Smooth muscle cell (in vitro differentiated cells): ENCODE measurements around the gene DAPK1. TPM values are rescaled to one million over a fixed set of nuclear protein-coding genes. Genes with fewer than 3 reads are reported as not detected.

ENCODE experiments used
- DNase-seq: peaks from one replicate; lab custom pipeline; 2025; ENCODE audit not compliant: unreplicated experiment; lab: John Stamatoyannopoulos, UW
- H2AFZ ChIP-seq: fragments of 200-600 bp; sonication (generic); 2 replicates; pipeline ENCODE4 v1.6.0; 2016; ENCODE audit warnings: antibody characterized with exemption, low read depth, mild to moderate bottlenecking
- H3F3A ChIP-seq: fragments of 200-600 bp; sonication (generic); 2 replicates; pipeline ENCODE4 v1.6.0; 2017; ENCODE audit warnings: antibody characterized with exemption, low read depth
- H3K27ac ChIP-seq: fragments of 200-600 bp; sonication (generic); 2 replicates; pipeline ENCODE4 v1.5.1; 2016; ENCODE audit warnings: low read depth, mild to moderate bottlenecking
- H3K27me3 ChIP-seq: fragments of 200-600 bp; sonication (generic); 2 replicates; pipeline ENCODE4 v1.6.1; 2016; ENCODE audit warnings: low read depth, mild to moderate bottlenecking
- H3K36me3 ChIP-seq: fragments of 200-600 bp; sonication (generic); 2 replicates; pipeline ENCODE4 v1.5.1; 2016; ENCODE audit warnings: low read depth
- H3K4me1 ChIP-seq: fragments of 200-600 bp; sonication (generic); 2 replicates; pipeline ENCODE4 v1.5.1; 2016; ENCODE audit warnings: low read depth
- H3K4me2 ChIP-seq: fragments of 200-600 bp; sonication (generic); 2 replicates; pipeline ENCODE4 v1.6.0; 2016; ENCODE audit warnings: mild to moderate bottlenecking
- H3K4me3 ChIP-seq: fragments of 200-600 bp; sonication (generic); 2 replicates; pipeline ENCODE4 v1.5.1; 2016; ENCODE audit warnings: mild to moderate bottlenecking
- H3K79me2 ChIP-seq: fragments of 200-600 bp; sonication (generic); 2 replicates; pipeline ENCODE4 v1.6.0; 2016; ENCODE audit warnings: low read depth, mild to moderate bottlenecking
- H3K9ac ChIP-seq: fragments of 200-600 bp; sonication (generic); 2 replicates; pipeline ENCODE4 v1.6.0; 2016; ENCODE audit warnings: low read depth
- H3K9me3 ChIP-seq: fragments of 200-600 bp; sonication (generic); replicated peaks from 2 replicates; pipeline ENCODE4 v1.5.1; 2016; ENCODE audit warnings: low read depth
- H4K20me1 ChIP-seq: fragments of 200-600 bp; sonication (generic); 2 replicates; pipeline ENCODE4 v1.6.0; 2016; ENCODE audit warnings: low read depth
- CTCF ChIP-seq: fragments of 200-600 bp; sonication (generic); IDR thresholded peaks from 2 replicates; pipeline ENCODE4 v1.5.1; 2017; ENCODE audit warnings: borderline replicate concordance, mild to moderate bottlenecking, antibody characterized with exemption; ENCODE audit not compliant: insufficient read depth, poor library complexity, severe bottlenecking
- WGBS: methylation state at CpG from one replicate; pipeline ENCODE4 v1.1.7; 2016; ENCODE audit warnings: low lambda C conversion rate; 5-methylcytosine and 5-hydroxymethylcytosine counted together
- polyA plus RNA-seq: library from polyadenylated mRNA; unstranded; fragments of >200 nt; fragmentation: Nextera tagmentation; extraction: Ambion mirVana; gene quantifications from 2 replicates; pipeline ENCODE4 v1.2.1, GENCODE V29; 2016
- total RNA-seq: library from RNA; depleted of rRNA; stranded (reverse); fragments of >200 nt; gene quantifications from 2 replicates; pipeline ENCODE4 v1.2.3, GENCODE V29; 2014

The DAPK1 gene
- total and polyA plus RNA-seq, 2 experiments from 2014 or later = 12.6 to 20.3 TPM

- no peaks in the 10 kb centered on the region for H3K79me2 ChIP-seq
- H3K4me2 ChIP-seq = no peak overlapping the region
- H3K27me3 ChIP-seq = no peaks in the 10 kb centered on the region
- no peaks in the 10 kb centered on the region for H3K4me1 ChIP-seq
- no peaks in the 10 kb centered on the region for H3F3A ChIP-seq
- H3K36me3 ChIP-seq = no peaks in the 10 kb centered on the region
- DNase-seq = no peak
- H3K4me3 ChIP-seq = no peak overlapping the region
- no peaks in the 10 kb centered on the region for H3K9me3 ChIP-seq
- 61% methylated on average over 3 of the region's 3 CpGs for WGBS
- H3K27ac ChIP-seq = no peak overlapping the region
- no peak for TF ChIP-seq CTCF
- no peak overlapping the region for H2AFZ ChIP-seq
- H3K9ac ChIP-seq = no peak overlapping the region
- H4K20me1 ChIP-seq = no peaks in the 10 kb centered on the region
Measured at GRCh38 chr9:87469793-87470465, 27.7 kb upstream of the DAPK1 start.

- no peaks in the 10 kb centered on the region for H3K36me3 ChIP-seq
- no peak overlapping the region for H3K4me2 ChIP-seq
- H3K4me1 ChIP-seq = no peaks in the 10 kb centered on the region
- TF ChIP-seq CTCF = no peak
- no peaks in the 10 kb centered on the region for H3K9me3 ChIP-seq
- no peaks in the 10 kb centered on the region for H4K20me1 ChIP-seq
- H2AFZ ChIP-seq = no peak overlapping the region
- no peak for DNase-seq
- H3F3A ChIP-seq = no peaks in the 10 kb centered on the region
- H3K9ac ChIP-seq = no peak overlapping the region
- no peaks in the 10 kb centered on the region for H3K79me2 ChIP-seq
- 90% methylated on average over 2 of the region's 2 CpGs for WGBS
- H3K4me3 ChIP-seq = no peak overlapping the region
- no peak overlapping the region for H3K27ac ChIP-seq
- no peaks in the 10 kb centered on the region for H3K27me3 ChIP-seq
Measured at GRCh38 chr9:87471746-87472145, 25.9 kb upstream of the DAPK1 start.

GRCh38 chr9:87475463-87475862 is 22.2 kb upstream of the DAPK1 start:
- no peak overlapping the region for H3K9ac ChIP-seq
- H3K27ac ChIP-seq = no peak overlapping the region
- H4K20me1 ChIP-seq = no peaks in the 10 kb centered on the region
- H3K27me3 ChIP-seq = no peaks in the 10 kb centered on the region
- no peaks in the 10 kb centered on the region for H3K79me2 ChIP-seq
- no peaks in the 10 kb centered on the region for H3K4me1 ChIP-seq
- no peak for TF ChIP-seq CTCF
- no peak overlapping the region for H3K4me2 ChIP-seq
- no peaks in the 10 kb centered on the region for H3F3A ChIP-seq
- H2AFZ ChIP-seq = no peak overlapping the region
- H3K4me3 ChIP-seq = no peak overlapping the region
- no peaks in the 10 kb centered on the region for H3K36me3 ChIP-seq
- WGBS = 45% methylated on average over 2 of the region's 2 CpGs
- H3K9me3 ChIP-seq = no peaks in the 10 kb centered on the region
- DNase-seq = no peak

GRCh38 chr9:87478226-87478992 is 19.3 kb upstream of the DAPK1 start:
- no peaks in the 10 kb centered on the region for H3K4me1 ChIP-seq
- H3K4me3 ChIP-seq = no peak overlapping the region
- H3K36me3 ChIP-seq = no peaks in the 10 kb centered on the region
- H3K9ac ChIP-seq = no peak overlapping the region
- no peak overlapping the region for H3K27ac ChIP-seq
- no peaks in the 10 kb centered on the region for H3K9me3 ChIP-seq
- 98% methylated on average over 7 of the region's 7 CpGs for WGBS
- TF ChIP-seq CTCF = no peak
- no peak overlapping the region for H3K4me2 ChIP-seq
- H2AFZ ChIP-seq = no peak overlapping the region
- DNase-seq = no peak
- no peaks in the 10 kb centered on the region for H3K79me2 ChIP-seq
- no peaks in the 10 kb centered on the region for H3F3A ChIP-seq
- H4K20me1 ChIP-seq = no peaks in the 10 kb centered on the region
- H3K27me3 ChIP-seq = no peaks in the 10 kb centered on the region
